HepG2 (cell line): Measurements from ENCODE around the gene SRSF1.

ENCODE experiments used
- KLF6 ChIP-seq: IDR thresholded peaks from 2 replicates; pipeline ENCODE4 v1.8.0; 2016; ENCODE audit warnings: missing biosample characterization, missing genetic modification reagents
- NFE2L1 ChIP-seq: sonication (generic); formaldehyde crosslinking; IDR thresholded peaks from 2 replicates; pipeline ENCODE4 v1.4.0; 2020; ENCODE audit warnings: missing genetic modification reagents, mild to moderate bottlenecking, borderline replicate concordance
- TEAD3 ChIP-seq: optimal IDR thresholded peaks from 2 replicates; pipeline ENCODE3; 2016; ENCODE audit warnings: borderline replicate concordance
- TF ChIP-seq, protein P1 (sequence below): sonication (generic); formaldehyde crosslinking; IDR thresholded peaks from 2 replicates; pipeline ENCODE4 v1.5.0; 2020; ENCODE audit warnings: missing genetic modification reagents

DNA sequence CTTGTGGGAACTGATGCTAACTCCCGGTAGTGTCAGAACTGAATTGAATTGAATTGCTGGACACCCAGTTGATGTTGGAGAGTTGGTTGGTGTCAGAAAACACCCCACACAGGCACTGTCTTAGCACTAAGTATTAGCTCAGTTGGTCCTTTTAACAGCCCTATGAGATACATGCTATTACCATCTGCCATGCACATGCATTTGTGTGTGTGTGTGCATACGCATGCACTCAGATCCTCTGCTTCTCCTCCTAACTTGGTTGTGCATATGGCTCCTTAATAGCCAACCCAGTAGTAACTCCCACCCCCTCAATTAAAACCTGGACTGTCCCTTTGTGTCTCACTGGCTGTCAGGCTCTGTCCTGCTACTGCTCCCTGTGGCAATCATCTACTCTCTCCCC lies 43.9 kb upstream of the SRSF1 start:
- no peak for TF ChIP-seq KLF6 (CRISPR knock-in tag)
- TF ChIP-seq NFE2L1, result no peak
- no peak for TF ChIP-seq TEAD3 (CRISPR knock-in tag)
- TF ChIP-seq, protein P1, sequence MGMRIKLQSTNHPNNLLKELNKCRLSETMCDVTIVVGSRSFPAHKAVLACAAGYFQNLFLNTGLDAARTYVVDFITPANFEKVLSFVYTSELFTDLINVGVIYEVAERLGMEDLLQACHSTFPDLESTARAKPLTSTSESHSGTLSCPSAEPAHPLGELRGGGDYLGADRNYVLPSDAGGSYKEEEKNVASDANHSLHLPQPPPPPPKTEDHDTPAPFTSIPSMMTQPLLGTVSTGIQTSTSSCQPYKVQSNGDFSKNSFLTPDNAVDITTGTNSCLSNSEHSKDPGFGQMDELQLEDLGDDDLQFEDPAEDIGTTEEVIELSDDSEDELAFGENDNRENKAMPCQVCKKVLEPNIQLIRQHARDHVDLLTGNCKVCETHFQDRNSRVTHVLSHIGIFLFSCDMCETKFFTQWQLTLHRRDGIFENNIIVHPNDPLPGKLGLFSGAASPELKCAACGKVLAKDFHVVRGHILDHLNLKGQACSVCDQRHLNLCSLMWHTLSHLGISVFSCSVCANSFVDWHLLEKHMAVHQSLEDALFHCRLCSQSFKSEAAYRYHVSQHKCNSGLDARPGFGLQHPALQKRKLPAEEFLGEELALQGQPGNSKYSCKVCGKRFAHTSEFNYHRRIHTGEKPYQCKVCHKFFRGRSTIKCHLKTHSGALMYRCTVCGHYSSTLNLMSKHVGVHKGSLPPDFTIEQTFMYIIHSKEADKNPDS, result no peak
